Stimulated activated CD4-positive, alpha-beta T cell treated with anti-CD3 and anti-CD28 coated beads, Interleukin-12 subunit alpha, Interleukin-12 subunit beta, amount 100 ng/mL, for 24 hours (primary cell): ENCODE data around the gene IL20.

Source experiments
- DNase-seq, 2 experiments: peaks; one replicate each; pipeline ENCODE4 v3.0.0-alpha.2; 2020; ENCODE audit warnings: low read depth in 2 of 2

Gene IL20

GRCh38 chr1:206878456-206878855, 13.0 kb downstream of the IL20 start:
- DNase-seq: no peak

- DNase-seq: no peak
Measured at GRCh38 chr1:206880314-206880713, 14.9 kb downstream of the IL20 start.

DNA sequence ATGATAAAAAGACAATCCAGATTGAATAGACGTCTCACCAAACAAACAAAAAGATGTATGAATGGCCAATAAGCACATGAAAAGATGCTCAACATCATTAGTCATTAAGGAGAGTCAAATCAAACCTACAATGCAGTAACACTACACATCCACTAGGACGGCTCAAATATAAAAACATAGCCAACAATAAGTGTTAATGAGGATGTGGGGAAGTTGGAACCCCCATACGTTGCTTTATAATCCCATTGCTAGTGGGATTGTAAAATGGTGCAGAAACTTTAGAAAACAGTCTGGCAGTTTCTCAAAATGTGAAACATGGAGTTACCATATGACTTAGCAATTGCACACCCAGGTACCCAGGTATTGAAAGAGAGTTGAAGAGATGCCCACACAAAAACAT, 17.1 kb downstream of the IL20 start:
- DNase-seq: no peak

GRCh38 chr1:206883160-206883559, 17.7 kb downstream of the IL20 start:
- DNase-seq: no peak

- no peak for DNase-seq
Measured at GRCh38 chr1:206883876-206884275, 18.5 kb downstream of the IL20 start.

DNA sequence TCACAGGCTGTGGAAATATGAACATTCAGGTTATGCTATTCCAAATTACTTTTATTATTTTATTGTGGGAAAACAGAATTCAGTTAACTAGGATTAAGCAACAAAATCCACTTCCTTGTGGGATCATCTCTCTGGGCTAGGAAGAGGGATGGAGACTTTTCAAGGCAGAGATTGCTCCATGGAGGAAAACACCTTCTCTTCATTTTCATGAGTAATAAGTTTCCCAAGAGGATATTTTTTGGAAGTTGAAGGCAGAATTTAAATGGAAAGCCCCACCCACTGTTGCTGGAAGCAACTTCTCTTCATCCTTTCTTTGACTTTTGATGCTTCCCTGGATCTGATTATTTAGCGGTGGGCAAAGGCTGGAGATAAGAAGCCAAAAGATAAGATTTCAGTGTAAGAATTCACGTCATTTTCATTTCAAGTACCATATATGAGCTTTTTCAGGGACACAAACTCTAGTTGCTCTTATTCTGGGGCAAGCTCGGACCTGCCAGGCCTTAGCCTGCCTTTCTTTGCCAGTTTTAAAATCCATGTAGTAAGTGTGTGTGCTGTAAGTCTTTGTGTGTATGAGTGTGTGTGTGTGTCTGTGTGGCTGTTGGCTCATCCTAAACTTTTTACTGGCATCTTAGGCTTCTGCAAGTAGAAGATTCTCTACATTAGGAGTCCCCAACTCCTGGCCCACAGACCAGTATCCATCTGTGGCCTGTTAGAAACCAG, 20.1 kb downstream of the IL20 start:
- no peak for DNase-seq

- no peak for DNase-seq
Measured at GRCh38 chr1:206886831-206887230, 21.4 kb downstream of the IL20 start.

DNA sequence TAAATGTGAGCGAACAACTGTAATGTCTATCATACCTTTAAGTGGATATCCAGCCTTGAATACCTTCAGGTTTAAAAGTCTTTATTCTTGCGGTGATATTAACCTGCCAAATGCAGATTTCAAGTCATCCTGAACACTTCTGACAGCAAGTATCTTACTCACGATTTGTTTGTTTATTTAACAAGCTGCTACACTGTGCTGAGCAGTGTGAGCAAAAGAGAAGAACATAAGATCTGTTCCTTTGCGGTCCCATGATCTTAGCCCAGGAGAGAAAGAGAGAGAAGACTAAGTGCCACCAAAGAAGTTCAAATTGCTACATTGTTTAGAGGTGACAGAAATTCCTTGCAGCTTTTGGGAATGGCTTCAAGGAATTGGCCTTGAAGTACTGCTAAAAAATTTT, 22.3 kb downstream of the IL20 start:
- DNase-seq: no peak

- no peak for DNase-seq
Measured at GRCh38 chr1:206890125-206891060, 25.0 kb downstream of the IL20 start.

DNA sequence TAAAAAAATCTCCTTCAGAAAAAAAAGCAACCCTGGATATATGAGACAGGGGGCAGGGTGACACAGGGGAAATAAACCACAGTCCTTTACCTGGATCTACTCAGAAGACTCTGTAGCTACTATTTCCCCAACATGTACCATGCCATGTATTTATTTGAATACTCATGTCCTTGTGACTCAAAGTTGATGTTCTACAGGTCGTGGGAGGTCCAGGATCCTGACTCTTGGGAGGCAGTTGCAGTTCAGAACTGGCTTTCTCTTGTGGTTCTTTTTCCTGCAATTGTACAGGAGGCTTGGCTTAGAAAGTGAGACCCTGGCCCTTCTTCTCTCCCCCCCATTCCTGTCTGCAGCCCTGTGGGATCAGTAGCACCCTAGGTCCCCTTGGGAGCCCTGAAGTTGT, 26.0 kb downstream of the IL20 start:
- DNase-seq: no peak

GRCh38 chr1:206892351-206892984, 27.0 kb downstream of the IL20 start:
- no peak for DNase-seq

DNA sequence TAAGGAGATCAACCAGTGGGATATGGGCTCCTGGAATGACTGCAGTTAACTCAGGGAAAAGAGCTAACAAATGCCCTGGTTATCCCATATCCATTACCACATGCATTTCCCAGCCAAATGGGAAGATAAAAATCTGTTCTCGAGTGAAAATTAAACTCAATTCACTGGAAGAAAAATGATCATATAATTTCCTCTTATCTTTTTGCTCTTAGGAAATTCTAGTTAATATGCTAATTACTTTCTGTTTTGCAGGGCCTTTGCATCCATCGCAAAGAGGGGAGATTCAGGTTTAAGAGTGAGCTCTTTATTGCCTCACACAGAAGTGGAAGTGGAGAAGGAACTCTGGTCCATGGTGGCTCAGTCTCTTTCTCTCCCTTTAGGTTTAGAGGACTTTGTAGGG, 28.0 kb downstream of the IL20 start:
- no peak for DNase-seq

GRCh38 chr1:206895325-206895724, 29.9 kb downstream of the IL20 start:
- no peak for DNase-seq

GRCh38 chr1:206895837-206896242, 30.4 kb downstream of the IL20 start:
- no peak for DNase-seq

- DNase-seq: no peak
Measured at GRCh38 chr1:206896261-206896660, 30.8 kb downstream of the IL20 start.

GRCh38 chr1:206897175-206897574, 31.8 kb downstream of the IL20 start, which contains the start of gene IL24:
Gene IL24 (plus strand): TSS chr1:206897443. CDS start chr1:206897833, 390 bp downstream.
- peak in 1 of 2 experiments; percentile 75 for DNase-seq

GRCh38 chr1:206898089-206898914, 32.9 kb downstream of the IL20 start:
- DNase-seq: no peak

DNA sequence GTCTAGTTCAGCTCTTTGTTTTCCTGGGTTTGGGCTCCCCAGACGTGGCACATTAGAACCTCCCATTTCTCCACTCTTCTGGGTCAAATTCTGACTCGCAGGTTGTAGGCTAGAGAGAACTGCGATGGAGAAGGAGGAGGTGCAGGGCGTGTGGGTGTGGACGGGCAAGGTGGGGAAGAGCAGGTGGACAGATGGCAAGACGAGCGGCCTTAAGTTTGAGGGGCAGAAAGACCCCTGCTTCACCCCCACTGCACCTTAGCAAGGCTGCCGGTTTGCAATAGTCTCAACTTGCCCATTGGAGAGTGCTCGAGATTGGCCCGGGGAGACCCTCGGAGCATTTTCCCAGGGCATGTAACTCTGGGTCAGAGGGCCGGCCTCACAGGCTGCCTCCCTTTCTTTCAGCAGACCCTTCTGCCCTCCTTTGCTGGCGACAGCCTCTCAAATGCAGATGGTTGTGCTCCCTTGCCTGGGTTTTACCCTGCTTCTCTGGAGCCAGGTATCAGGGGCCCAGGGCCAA, 33.5 kb downstream of the IL20 start:
- no peak for DNase-seq

DNA sequence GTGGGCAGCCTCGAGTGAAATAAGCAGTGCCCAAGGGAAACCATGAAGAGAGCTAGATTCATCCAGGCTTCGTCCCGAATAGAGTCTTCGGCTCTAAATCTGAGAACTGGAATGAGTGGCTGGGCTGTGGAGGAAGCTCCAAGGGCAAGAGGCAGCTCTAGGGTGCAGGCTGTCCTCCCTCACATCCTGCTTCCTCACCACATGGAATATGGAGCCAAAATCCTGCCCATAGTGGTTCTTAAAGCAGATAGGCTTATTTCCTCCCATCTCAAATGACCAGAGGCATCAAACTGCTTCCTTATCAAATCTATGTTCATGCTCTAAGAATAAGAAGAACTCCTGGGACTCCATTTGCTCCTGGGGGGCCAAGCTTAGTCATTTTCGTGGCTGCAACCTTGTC, 34.3 kb downstream of the IL20 start:
- DNase-seq: no peak

GRCh38 chr1:206900149-206900548, 34.7 kb downstream of the IL20 start:
- no peak for DNase-seq

DNA sequence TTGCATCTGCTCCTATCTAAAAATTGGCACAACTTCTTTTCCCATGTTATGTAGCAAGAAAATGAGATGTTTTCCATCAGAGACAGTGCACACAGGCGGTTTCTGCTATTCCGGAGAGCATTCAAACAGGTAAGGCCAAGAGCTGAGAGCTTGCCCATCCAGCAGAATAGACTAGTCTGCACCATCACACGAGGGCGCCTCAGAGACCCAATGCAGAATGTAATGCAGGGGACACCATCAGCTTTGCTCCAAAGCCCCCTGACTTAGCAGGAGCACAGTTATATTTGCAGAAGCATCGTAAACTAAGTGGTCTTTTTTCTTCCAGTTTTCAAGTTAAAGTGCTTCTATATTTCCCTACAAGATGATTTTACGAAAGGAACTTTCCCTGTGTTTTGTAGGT, 36.5 kb downstream of the IL20 start:
- DNase-seq: no peak
